Measurements from ENCODE around the gene DELE1.
A peak's percentile ranks its signal among the peaks of the same experiment; 100 is the strongest.

DELE1 gene

DNA sequence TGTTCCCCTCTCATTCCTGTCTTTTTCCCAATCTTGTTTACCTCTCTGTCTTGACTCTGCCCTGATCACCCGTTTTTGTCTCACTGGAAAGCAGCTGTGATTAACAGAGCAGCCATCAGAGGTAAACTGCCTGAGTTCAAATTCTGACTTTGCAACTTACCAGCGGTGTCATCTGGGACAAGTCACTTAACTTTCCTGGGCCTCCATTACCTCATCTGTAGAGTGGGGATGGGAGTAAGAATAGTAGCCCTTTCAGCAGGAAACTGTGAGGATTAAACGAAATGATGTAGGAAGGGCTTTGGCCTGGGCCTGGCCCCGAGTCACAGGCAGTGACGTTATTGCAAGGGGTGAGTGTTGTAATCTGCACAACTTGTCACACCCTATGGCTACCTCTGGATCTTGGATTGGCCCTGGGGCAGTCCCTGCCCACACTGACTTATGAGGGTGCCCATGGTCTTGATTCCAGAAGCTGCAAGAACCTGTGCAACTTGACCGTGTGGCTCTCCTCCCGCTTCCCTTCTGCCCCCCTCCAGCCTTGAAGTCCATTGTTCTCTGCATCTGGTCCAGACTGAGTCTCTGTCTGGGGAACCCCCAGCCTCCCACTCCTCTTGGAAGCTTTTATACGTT, 35.0 kb downstream of the DELE1 start:
- H3K4me3 ChIP-seq (ENCODE audit: control insufficient read depth in 1 of 7, extremely low read depth in 1 of 7, insufficient read depth in 4 of 7, low read depth in 2 of 7, low read length in 6 of 7) = peak overlapping the region in 1 of 7 experiments; percentile 9
- peaks cover 15 to 54% (median 44%) of the 10 kb centered on the region in 4 experiments for H3K4me1 ChIP-seq (ENCODE audit: control extremely low read depth in 1 of 4, control insufficient read depth in 4 of 4, insufficient read depth in 4 of 4, low read length in 3 of 4)
- no peaks in the 10 kb centered on the region for H3K27me3 ChIP-seq (replicated peaks in 2 of 5; ENCODE audit: control insufficient read depth in 4 of 5, insufficient read depth in 5 of 5, low read length in 4 of 5)
- no peaks in the 10 kb centered on the region for H3K36me3 ChIP-seq (ENCODE audit: control insufficient read depth in 4 of 4, insufficient read depth in 4 of 4, low read length in 3 of 4)
- ChIA-PET CTCF (interaction anchor here (1.0 to 9.8 kb wide), 12 partner anchors 8 to 282 kb away, joined by 3 to 154 read pairs (median 20); partner anchors contain the start of gene RNF14), POLR2A (interaction anchor here (0.5 kb wide), 1 partner anchor 35 kb away, joined by 3 read pairs; the partner anchor contains the start of gene DELE1)
- WGBS (ENCODE audit: insufficient coverage) = 86% methylated on average over 8 of the region's 8 CpGs
- no peak overlapping the region for H3K27ac ChIP-seq (ENCODE audit: insufficient read depth in 1 of 2, low read depth in 1 of 2, low read length in 2 of 2, poor library complexity in 1 of 2, severe bottlenecking in 2 of 2)
- no peak for DNase-seq
- no peaks in the 10 kb centered on the region for H3K9me3 ChIP-seq (ENCODE audit: control extremely low read depth in 1 of 5, control insufficient read depth in 4 of 5, insufficient read depth in 2 of 5, low read depth in 1 of 5, low read length in 4 of 5)

DNA sequence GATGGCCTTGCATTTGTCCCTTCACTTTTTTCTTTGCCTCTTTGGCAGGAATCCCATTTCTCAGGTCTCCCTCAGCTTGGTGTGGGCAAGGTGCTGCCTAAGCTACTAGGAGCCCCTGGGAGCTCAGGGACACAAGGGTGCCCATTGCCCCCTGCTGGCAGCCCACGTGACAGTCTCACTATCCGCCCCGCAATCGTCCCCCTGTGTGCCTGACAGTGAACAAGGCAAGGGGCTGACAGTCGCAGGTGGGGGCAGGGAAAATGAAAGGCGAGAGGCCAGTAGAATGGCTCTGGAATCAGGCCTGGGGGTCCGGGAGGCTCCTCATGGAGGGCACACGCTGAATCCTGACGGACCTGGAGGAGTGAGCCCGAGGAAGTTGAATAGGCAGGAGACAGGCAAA, 36.3 kb downstream of the DELE1 start:
- Histone ChIP-seq H3K27ac (ENCODE audit: insufficient read depth in 1 of 2, low read depth in 1 of 2, low read length in 2 of 2, poor library complexity in 1 of 2, severe bottlenecking in 2 of 2) (no peak overlapping the region), H3K27me3 (replicated peaks in 2 of 5; ENCODE audit: control insufficient read depth in 4 of 5, insufficient read depth in 5 of 5, low read length in 4 of 5) (no peaks in the 10 kb centered on the region), H3K4me1 (ENCODE audit: control extremely low read depth in 1 of 4, control insufficient read depth in 4 of 4, insufficient read depth in 4 of 4, low read length in 3 of 4) (peaks cover 10 to 50% (median 35%) of the 10 kb centered on the region in 4 experiments), H3K9me3 (ENCODE audit: control extremely low read depth in 1 of 5, control insufficient read depth in 4 of 5, insufficient read depth in 2 of 5, low read depth in 1 of 5, low read length in 4 of 5) (no peaks in the 10 kb centered on the region), H3K4me3 (ENCODE audit: control insufficient read depth in 1 of 7, extremely low read depth in 1 of 7, insufficient read depth in 4 of 7, low read depth in 2 of 7, low read length in 6 of 7) (no peak overlapping the region), H3K36me3 (ENCODE audit: control insufficient read depth in 4 of 4, insufficient read depth in 4 of 4, low read length in 3 of 4) (no peaks in the 10 kb centered on the region)
- DNase-seq = peak; percentile 31 to 44 (median 43)
- CTCF ChIA-PET = interaction anchor here (0.8 to 9.8 kb wide), 32 partner anchors 9 to 300 kb away, joined by 3 to 154 read pairs (median 5); partner anchors contain the start of genes ARAP3, DELE1 and RNF14
- WGBS (ENCODE audit: insufficient coverage) = 76% methylated on average over 10 of the region's 10 CpGs
- POLR2A ChIA-PET = interaction anchor here (0.6 to 0.9 kb wide), 2 partner anchors 11 to 277 kb away, joined by 3 to 4 read pairs; no protein-coding TSS in a partner anchor

DNA sequence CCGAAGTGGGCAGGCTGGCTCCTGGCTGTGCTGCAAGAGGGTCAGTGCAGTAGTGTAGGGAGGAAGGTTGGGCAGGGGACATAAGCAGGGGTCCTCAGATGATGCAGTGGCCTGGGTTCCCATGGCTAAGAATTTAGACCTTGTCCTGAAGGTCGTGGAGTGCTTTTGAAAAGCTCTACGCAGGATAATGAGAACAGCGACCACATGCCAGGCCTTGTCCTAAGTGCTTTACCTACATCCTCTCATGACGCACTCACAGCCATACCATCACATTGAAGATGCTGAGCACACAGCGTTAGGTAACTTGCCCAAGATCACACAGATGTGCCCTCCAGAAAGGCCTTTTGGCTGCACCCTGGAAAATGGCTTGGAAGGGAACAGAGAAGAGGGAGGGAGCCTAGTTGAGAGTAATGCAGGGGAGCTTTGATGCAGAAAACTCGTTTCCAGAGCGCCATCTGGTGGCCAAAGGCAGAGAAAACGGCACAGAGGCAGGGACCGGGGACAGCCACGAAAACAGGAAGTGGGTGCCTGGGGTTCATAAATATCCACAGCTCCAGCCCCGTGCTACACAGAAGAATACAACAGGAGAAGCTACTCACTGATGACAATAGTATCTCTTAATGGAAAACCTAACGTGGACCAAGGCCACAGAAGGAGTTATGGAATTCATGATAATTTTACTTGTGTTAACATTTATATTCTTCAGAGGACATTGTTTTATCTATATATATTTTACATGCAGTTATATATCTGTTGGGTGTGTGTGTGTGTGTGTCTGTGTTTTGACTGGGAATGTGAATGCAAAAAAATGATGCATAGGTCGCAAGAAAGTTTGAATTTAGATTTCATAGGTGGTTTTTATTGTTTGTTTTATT, 37.0 kb downstream of the DELE1 start:
- POLR2A ChIA-PET = interaction anchor here (0.6 to 0.9 kb wide), 4 partner anchors 8 to 277 kb away, joined by 3 to 4 read pairs (median 3); partner anchors contain the start of gene RNF14
- Histone ChIP-seq H3K9me3 (ENCODE audit: control extremely low read depth in 1 of 5, control insufficient read depth in 4 of 5, insufficient read depth in 2 of 5, low read depth in 1 of 5, low read length in 4 of 5) (no peaks in the 10 kb centered on the region), H3K4me1 (ENCODE audit: control extremely low read depth in 1 of 4, control insufficient read depth in 4 of 4, insufficient read depth in 4 of 4, low read length in 3 of 4) (peaks cover 10 to 50% (median 35%) of the 10 kb centered on the region in 4 experiments), H3K27me3 (replicated peaks in 2 of 5; ENCODE audit: control insufficient read depth in 4 of 5, insufficient read depth in 5 of 5, low read length in 4 of 5) (no peaks in the 10 kb centered on the region), H3K27ac (ENCODE audit: insufficient read depth in 1 of 2, low read depth in 1 of 2, low read length in 2 of 2, poor library complexity in 1 of 2, severe bottlenecking in 2 of 2) (no peak overlapping the region), H3K36me3 (ENCODE audit: control insufficient read depth in 4 of 4, insufficient read depth in 4 of 4, low read length in 3 of 4) (no peaks in the 10 kb centered on the region), H3K4me3 (ENCODE audit: control insufficient read depth in 1 of 7, extremely low read depth in 1 of 7, insufficient read depth in 4 of 7, low read depth in 2 of 7, low read length in 6 of 7) (no peak overlapping the region)
- 58% methylated on average over 8 of the region's 14 CpGs for WGBS (ENCODE audit: insufficient coverage)
- CTCF ChIA-PET = interaction anchor here (0.8 to 9.8 kb wide), 48 partner anchors 8 to 353 kb away, joined by 3 to 154 read pairs (median 4); partner anchors contain the start of genes ARAP3, DELE1, PCDH1 and RNF14
- DNase-seq = peak; percentile 87 to 95 (median 93)

DNA sequence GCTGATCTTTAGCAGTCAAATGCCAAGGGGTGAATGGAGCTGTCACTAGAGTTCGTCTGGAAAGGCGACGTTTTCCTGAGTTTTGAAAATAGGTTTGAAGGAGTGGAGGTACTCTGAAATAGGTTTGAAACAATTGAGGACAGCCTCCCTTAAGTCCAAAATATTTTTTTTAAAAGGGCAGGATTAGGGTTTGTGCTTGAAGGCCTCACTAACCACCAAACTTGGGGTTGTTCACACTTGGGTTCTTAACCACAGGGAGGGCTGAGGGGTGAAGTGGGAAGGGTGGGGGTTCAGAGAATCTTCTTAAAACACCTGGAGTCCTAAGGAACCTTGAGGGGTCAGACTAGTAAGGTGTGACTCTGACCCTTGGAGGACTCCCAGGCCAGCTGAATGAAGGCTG, 37.8 kb downstream of the DELE1 start:
- Histone ChIP-seq H3K36me3 (ENCODE audit: control insufficient read depth in 4 of 4, insufficient read depth in 4 of 4, low read length in 3 of 4) (no peaks in the 10 kb centered on the region), H3K27me3 (replicated peaks in 2 of 5; ENCODE audit: control insufficient read depth in 4 of 5, insufficient read depth in 5 of 5, low read length in 4 of 5) (no peaks in the 10 kb centered on the region), H3K4me1 (ENCODE audit: control extremely low read depth in 1 of 4, control insufficient read depth in 4 of 4, insufficient read depth in 4 of 4, low read length in 3 of 4) (peaks cover 10 to 50% (median 35%) of the 10 kb centered on the region in 4 experiments), H3K4me3 (ENCODE audit: control insufficient read depth in 1 of 7, extremely low read depth in 1 of 7, insufficient read depth in 4 of 7, low read depth in 2 of 7, low read length in 6 of 7) (no peak overlapping the region), H3K27ac (ENCODE audit: insufficient read depth in 1 of 2, low read depth in 1 of 2, low read length in 2 of 2, poor library complexity in 1 of 2, severe bottlenecking in 2 of 2) (no peak overlapping the region), H3K9me3 (ENCODE audit: control extremely low read depth in 1 of 5, control insufficient read depth in 4 of 5, insufficient read depth in 2 of 5, low read depth in 1 of 5, low read length in 4 of 5) (no peaks in the 10 kb centered on the region)
- no peak for DNase-seq
- WGBS (ENCODE audit: insufficient coverage) = 100% methylated on average over 3 of the region's 3 CpGs
- POLR2A ChIA-PET = interaction anchor here (0.7 kb wide), 1 partner anchor 257 kb away, joined by 3 read pairs; no protein-coding TSS in a partner anchor
- CTCF ChIA-PET = interaction anchor here (0.7 to 9.8 kb wide), 42 partner anchors 8 to 354 kb away, joined by 3 to 154 read pairs (median 5); partner anchors contain the start of genes ARAP3, DELE1, PCDH1 and RNF14

DNA sequence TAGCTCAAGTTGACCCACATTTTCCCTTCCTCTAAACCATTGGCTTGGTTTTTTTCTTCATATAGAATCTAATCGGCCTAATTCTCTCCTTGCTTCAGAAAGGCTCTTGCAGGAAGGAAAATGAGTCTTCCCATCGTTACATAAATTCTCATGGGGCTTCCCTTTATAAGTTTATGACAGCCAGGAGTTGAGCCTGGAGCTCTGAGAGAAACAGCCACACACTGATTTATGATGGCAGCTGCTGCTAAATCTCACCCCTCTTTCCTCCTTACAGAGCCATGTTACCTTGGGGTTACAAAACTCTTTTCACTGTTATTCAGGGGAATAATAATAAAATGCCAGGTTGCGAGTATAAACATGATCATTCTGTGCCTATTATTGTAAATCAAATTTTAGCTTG, 40.0 kb downstream of the DELE1 start:
- H3K4me3 ChIP-seq (ENCODE audit: control insufficient read depth in 1 of 7, extremely low read depth in 1 of 7, insufficient read depth in 4 of 7, low read depth in 2 of 7, low read length in 6 of 7) = no peak overlapping the region
- no peaks in the 10 kb centered on the region for H3K9me3 ChIP-seq (ENCODE audit: control extremely low read depth in 1 of 5, control insufficient read depth in 4 of 5, insufficient read depth in 2 of 5, low read depth in 1 of 5, low read length in 4 of 5)
- H3K36me3 ChIP-seq (ENCODE audit: control insufficient read depth in 4 of 4, insufficient read depth in 4 of 4, low read length in 3 of 4) = no peaks in the 10 kb centered on the region
- peaks cover 11 to 39% (median 22%) of the 10 kb centered on the region in 4 experiments for H3K4me1 ChIP-seq (ENCODE audit: control extremely low read depth in 1 of 4, control insufficient read depth in 4 of 4, insufficient read depth in 4 of 4, low read length in 3 of 4)
- 0% methylated on average over 2 of the region's 3 CpGs for WGBS (ENCODE audit: insufficient coverage)
- peak in 1 of 3 donors; percentile 31 for DNase-seq
- ChIA-PET POLR2A (interaction anchor here (0.9 kb wide), 1 partner anchor 22 kb away, joined by 3 read pairs; no protein-coding TSS in a partner anchor), CTCF (interaction anchor here (0.7 to 9.8 kb wide), 9 partner anchors 20 to 299 kb away, joined by 3 to 154 read pairs (median 4); no protein-coding TSS in a partner anchor)
- no peak overlapping the region for H3K27ac ChIP-seq (ENCODE audit: insufficient read depth in 1 of 2, low read depth in 1 of 2, low read length in 2 of 2, poor library complexity in 1 of 2, severe bottlenecking in 2 of 2)
- H3K27me3 ChIP-seq (replicated peaks in 2 of 5; ENCODE audit: control insufficient read depth in 4 of 5, insufficient read depth in 5 of 5, low read length in 4 of 5) = no peaks in the 10 kb centered on the region

DNA sequence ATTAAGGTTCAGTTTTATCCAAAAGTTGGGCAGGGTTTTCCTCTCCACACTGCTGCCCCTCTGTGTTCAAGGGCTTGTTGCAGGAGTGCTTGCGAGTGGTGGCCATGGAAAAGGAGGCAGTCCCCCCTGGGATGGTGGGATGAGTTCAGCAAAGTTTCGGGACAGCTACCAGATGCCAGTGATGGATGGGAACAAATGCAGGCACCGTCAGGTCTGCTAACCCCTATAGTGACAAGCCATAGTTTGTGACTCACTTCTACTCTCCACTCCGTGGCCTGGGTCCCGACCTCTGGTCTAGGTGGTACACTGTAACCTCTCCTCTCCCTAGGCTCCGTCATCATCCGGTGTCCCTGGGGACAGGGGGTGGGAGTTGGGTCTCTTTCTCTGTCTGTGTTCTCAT, 41.4 kb downstream of the DELE1 start:
- DNase-seq = no peak
- no peak overlapping the region for H3K4me3 ChIP-seq (ENCODE audit: control insufficient read depth in 1 of 7, extremely low read depth in 1 of 7, insufficient read depth in 4 of 7, low read depth in 2 of 7, low read length in 6 of 7)
- no peaks in the 10 kb centered on the region for H3K27me3 ChIP-seq (replicated peaks in 2 of 5; ENCODE audit: control insufficient read depth in 4 of 5, insufficient read depth in 5 of 5, low read length in 4 of 5)
- CTCF ChIA-PET = interaction anchor here (0.8 to 9.8 kb wide), 4 partner anchors 21 to 294 kb away, joined by 3 to 154 read pairs (median 4); no protein-coding TSS in a partner anchor
- H3K4me1 ChIP-seq (ENCODE audit: control extremely low read depth in 1 of 4, control insufficient read depth in 4 of 4, insufficient read depth in 4 of 4, low read length in 3 of 4) = peaks cover 20 to 45% (median 24%) of the 10 kb centered on the region in 4 experiments
- POLR2A ChIA-PET = no interaction called here
- WGBS (ENCODE audit: insufficient coverage) = 56% methylated on average over 3 of the region's 7 CpGs
- no peaks in the 10 kb centered on the region for H3K9me3 ChIP-seq (ENCODE audit: control extremely low read depth in 1 of 5, control insufficient read depth in 4 of 5, insufficient read depth in 2 of 5, low read depth in 1 of 5, low read length in 4 of 5)
- no peak overlapping the region for H3K27ac ChIP-seq (ENCODE audit: insufficient read depth in 1 of 2, low read depth in 1 of 2, low read length in 2 of 2, poor library complexity in 1 of 2, severe bottlenecking in 2 of 2)
- no peaks in the 10 kb centered on the region for H3K36me3 ChIP-seq (ENCODE audit: control insufficient read depth in 4 of 4, insufficient read depth in 4 of 4, low read length in 3 of 4)

Measured in common myeloid progenitor, CD34-positive (primary cell).